ENCODE measurements around the gene FTO. TPM values are rescaled to one million over a fixed set of nuclear protein-coding genes. Genes with fewer than 3 reads are reported as not detected.

FTO gene
- total and polyA plus RNA-seq, 2 of the 8 experiments (the other 6 are each of a cell fraction or from before 2014, with no cell fraction given): 34.5 to 59.8 TPM

GRCh38 chr16:54197758-54198157, 493.8 kb downstream of the FTO start:
- no peak overlapping the region for H4K91ac ChIP-seq (replicated peaks; ENCODE audit: insufficient read length, low read length)
- no peak overlapping the region for H2BK120ac ChIP-seq (replicated peaks; ENCODE audit: low read depth, low read length)
- WGBS, 2 experiments (ENCODE audit: extremely low coverage in 1 of 2, insufficient coverage in 1 of 2, insufficient read length in 1 of 2, insufficient replicate concordance in 2 of 2, low coverage in 1 of 2, low lambda C conversion rate in 2 of 2, missing lambda C conversion rate in 1 of 2): 89% methylated on average over 5 of the region's 5 CpGs; no CpG with 5 or more reads in 1 of the 2 experiments
- no peak overlapping the region for H4K8ac ChIP-seq (ENCODE audit: extremely low read depth, insufficient read depth, low read length)
- H2AK5ac ChIP-seq (ENCODE audit: low read depth, low read length): no peak overlapping the region
- H3K36me3 ChIP-seq (ENCODE audit: control insufficient read depth in 2 of 4, insufficient read depth in 4 of 4, low read length in 3 of 4): no peaks in the 10 kb centered on the region
- H3K4me3 ChIP-seq (ENCODE audit: extremely low read depth in 1 of 4, insufficient read depth in 2 of 4, low read depth in 3 of 4, low read length in 4 of 4): no peak overlapping the region
- H3K4ac ChIP-seq (replicated peaks; ENCODE audit: insufficient read length, low read depth, low read length): no peak overlapping the region
- no peak overlapping the region for H3K56ac ChIP-seq (replicated peaks; ENCODE audit: insufficient read length, low read depth, low read length)
- H4K20me1 ChIP-seq (replicated peaks in 1 of 2; ENCODE audit: control insufficient read depth in 1 of 2, insufficient read depth in 2 of 2, low read length in 2 of 2): no peaks in the 10 kb centered on the region
- H3K9ac ChIP-seq (replicated peaks in 1 of 4; ENCODE audit: extremely low read depth in 1 of 4, low read depth in 3 of 4, low read length in 3 of 4): no peak overlapping the region
- CTCF ChIA-PET (ENCODE audit: partially characterized antibody): interaction anchor here (0.8 kb wide), 1 partner anchor 881 kb away, joined by 3 read pairs; no protein-coding TSS in a partner anchor
- H2BK20ac ChIP-seq (ENCODE audit: low read length): no peak overlapping the region
- H3K23ac ChIP-seq (ENCODE audit: insufficient read length): no peak overlapping the region
- H3K4me1 ChIP-seq (replicated peaks in 1 of 4; ENCODE audit: control insufficient read depth in 3 of 4, insufficient read depth in 4 of 4, low read length in 3 of 4): peaks cover 0 to 7% (median 6%) of the 10 kb centered on the region in 4 experiments; a peak in 4 of 7 replicates
- no peak overlapping the region for H4K5ac ChIP-seq (ENCODE audit: insufficient read length, low read depth, low read length)
- no peaks in the 10 kb centered on the region for H3K27me3 ChIP-seq (replicated peaks in 1 of 4; ENCODE audit: control insufficient read depth in 3 of 4, extremely low read depth in 1 of 4, insufficient read depth in 3 of 4, low read length in 3 of 4)
- POLR2A ChIA-PET (ENCODE audit: partially characterized antibody): no interaction called here
- FAIRE-seq (no peak), DNase-seq (ENCODE audit: low read depth in 1 of 2, low spot score in 2 of 2) (no peak)
- no peak overlapping the region for H3K18ac ChIP-seq (ENCODE audit: extremely low read depth, low read length)
- H3K9me3 ChIP-seq (ENCODE audit: insufficient read depth in 2 of 2, low read depth in 1 of 2, low read length in 1 of 2): no peaks in the 10 kb centered on the region
- H3K79me1 ChIP-seq (ENCODE audit: low read depth, low read length): no peaks in the 10 kb centered on the region
- H2BK15ac ChIP-seq (ENCODE audit: low read length): no peak overlapping the region
- H2BK5ac ChIP-seq (ENCODE audit: low read depth, low read length): no peak overlapping the region
- H2AFZ ChIP-seq (ENCODE audit: low read length): no peak overlapping the region
- no peak overlapping the region for H3K27ac ChIP-seq (ENCODE audit: low read depth, low read length)
- H3K79me2 ChIP-seq (ENCODE audit: control insufficient read depth in 1 of 2, insufficient read depth in 2 of 2, low read length in 2 of 2): no peaks in the 10 kb centered on the region
- no peak overlapping the region for H3K4me2 ChIP-seq (ENCODE audit: insufficient read depth in 1 of 2, low read depth in 2 of 2, low read length in 2 of 2)
- H3K23me2 ChIP-seq (ENCODE audit: low read depth, low read length): no peaks in the 10 kb centered on the region
- no peak overlapping the region for H2BK12ac ChIP-seq (ENCODE audit: low read depth, low read length)
- H3K14ac ChIP-seq (ENCODE audit: insufficient read length): no peak overlapping the region
- TF ChIP-seq RFX5 (IDR thresholded peaks at IDR 0.05; ENCODE audit: borderline replicate concordance, low read depth, low read length) (no peak), POLR2A (IDR thresholded peaks at IDR 0.05; ENCODE audit: control extremely low read depth in 1 of 2, low read depth in 2 of 2, low read length in 2 of 2) (no peak), SIN3A (conservative IDR thresholded peaks at IDR 0.05 in 1 of 2, IDR thresholded peaks at IDR 0.05 in 1 of 2; ENCODE audit: low read depth in 1 of 2, low read length in 2 of 2) (no peak), NRF1 (IDR thresholded peaks at IDR 0.05; ENCODE audit: low read depth, low read length) (no peak), JUN (IDR thresholded peaks at IDR 0.05; ENCODE audit: low read depth, low read length) (no peak), CREB1 (IDR thresholded peaks at IDR 0.05) (no peak), GABPA (IDR thresholded peaks at IDR 0.05; ENCODE audit: borderline replicate concordance, insufficient read depth, low read length) (no peak), SIRT6 (IDR thresholded peaks at IDR 0.05; ENCODE audit: low read length) (no peak), POU5F1 (IDR thresholded peaks at IDR 0.05; ENCODE audit: low read depth, low read length) (no peak), RNF2 (IDR thresholded peaks at IDR 0.05; ENCODE audit: borderline replicate concordance, low read depth, low read length, missing control alignments, poor library complexity, severe bottlenecking) (no peak), CHD2 (IDR thresholded peaks at IDR 0.05; ENCODE audit: low read length) (no peak), TCF12 (IDR thresholded peaks at IDR 0.05; ENCODE audit: low read depth, low read length) (no peak)
- TF ChIP-seq, protein P1, sequence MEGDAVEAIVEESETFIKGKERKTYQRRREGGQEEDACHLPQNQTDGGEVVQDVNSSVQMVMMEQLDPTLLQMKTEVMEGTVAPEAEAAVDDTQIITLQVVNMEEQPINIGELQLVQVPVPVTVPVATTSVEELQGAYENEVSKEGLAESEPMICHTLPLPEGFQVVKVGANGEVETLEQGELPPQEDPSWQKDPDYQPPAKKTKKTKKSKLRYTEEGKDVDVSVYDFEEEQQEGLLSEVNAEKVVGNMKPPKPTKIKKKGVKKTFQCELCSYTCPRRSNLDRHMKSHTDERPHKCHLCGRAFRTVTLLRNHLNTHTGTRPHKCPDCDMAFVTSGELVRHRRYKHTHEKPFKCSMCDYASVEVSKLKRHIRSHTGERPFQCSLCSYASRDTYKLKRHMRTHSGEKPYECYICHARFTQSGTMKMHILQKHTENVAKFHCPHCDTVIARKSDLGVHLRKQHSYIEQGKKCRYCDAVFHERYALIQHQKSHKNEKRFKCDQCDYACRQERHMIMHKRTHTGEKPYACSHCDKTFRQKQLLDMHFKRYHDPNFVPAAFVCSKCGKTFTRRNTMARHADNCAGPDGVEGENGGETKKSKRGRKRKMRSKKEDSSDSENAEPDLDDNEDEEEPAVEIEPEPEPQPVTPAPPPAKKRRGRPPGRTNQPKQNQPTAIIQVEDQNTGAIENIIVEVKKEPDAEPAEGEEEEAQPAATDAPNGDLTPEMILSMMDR (IDR thresholded peaks at IDR 0.05; ENCODE audit: control extremely low read depth in 1 of 3, insufficient read depth in 1 of 3, low read depth in 1 of 3, low read length in 3 of 3): no peak

All from H1 (cell line).